NCI-H1436 treated with DMSO at 0.1 percent for 48 hours (cell line): ENCODE measurements around the gene SRC.

Source experiments
- DNase-seq: peaks from one replicate; lab custom pipeline; 2025; lab: John Stamatoyannopoulos, UW

Gene SRC

GRCh38 chr20:37383229-37383989 lies 37.5 kb downstream of the SRC start:
- no peak for DNase-seq

- DNase-seq: no peak
These were observed 38.8 kb downstream of the SRC start for GRCh38 chr20:37384683-37385174.

GRCh38 chr20:37385176-37385575 lies 39.2 kb downstream of the SRC start:
- no peak for DNase-seq

DNA sequence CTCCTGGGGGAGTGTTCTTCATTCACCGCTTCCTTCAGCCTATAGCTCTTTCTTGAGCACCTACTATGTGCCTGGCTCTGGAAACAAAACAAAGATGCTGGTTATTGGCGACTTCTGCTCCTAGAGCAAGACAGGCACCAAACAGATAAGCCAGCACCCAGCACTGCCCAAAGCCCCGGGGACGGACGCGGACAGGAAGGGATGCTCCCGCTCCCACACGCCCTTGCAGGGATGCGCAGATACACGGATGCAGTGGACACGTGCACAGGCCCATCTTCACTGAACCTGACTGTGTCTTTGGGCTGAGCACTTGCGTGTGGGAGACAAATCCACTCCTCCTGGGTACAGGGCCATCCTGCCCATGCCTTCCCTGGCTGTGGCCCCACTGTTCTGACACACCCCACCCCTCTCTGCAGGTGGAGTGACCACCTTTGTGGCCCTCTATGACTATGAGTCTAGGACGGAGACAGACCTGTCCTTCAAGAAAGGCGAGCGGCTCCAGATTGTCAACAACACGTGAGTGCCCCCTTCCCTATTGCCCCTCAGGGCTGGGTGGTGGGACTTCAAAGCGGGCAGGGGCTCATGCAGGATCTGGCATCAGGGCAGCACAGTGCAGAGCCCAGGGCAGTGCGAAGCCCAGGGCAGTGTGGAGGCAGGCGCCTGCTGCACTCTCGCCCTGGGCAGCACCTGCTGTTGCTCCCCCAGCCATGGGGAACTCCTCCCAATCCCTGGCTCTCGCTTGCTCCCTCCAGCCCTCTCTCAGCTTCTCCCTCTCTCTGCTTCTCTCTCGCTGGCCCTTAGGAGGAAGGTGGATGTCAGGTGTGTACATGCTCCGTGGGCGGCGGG lies 39.9 kb downstream of the SRC start:
- no peak for DNase-seq

GRCh38 chr20:37386505-37387251 lies 40.7 kb downstream of the SRC start:
- no peak for DNase-seq

DNA sequence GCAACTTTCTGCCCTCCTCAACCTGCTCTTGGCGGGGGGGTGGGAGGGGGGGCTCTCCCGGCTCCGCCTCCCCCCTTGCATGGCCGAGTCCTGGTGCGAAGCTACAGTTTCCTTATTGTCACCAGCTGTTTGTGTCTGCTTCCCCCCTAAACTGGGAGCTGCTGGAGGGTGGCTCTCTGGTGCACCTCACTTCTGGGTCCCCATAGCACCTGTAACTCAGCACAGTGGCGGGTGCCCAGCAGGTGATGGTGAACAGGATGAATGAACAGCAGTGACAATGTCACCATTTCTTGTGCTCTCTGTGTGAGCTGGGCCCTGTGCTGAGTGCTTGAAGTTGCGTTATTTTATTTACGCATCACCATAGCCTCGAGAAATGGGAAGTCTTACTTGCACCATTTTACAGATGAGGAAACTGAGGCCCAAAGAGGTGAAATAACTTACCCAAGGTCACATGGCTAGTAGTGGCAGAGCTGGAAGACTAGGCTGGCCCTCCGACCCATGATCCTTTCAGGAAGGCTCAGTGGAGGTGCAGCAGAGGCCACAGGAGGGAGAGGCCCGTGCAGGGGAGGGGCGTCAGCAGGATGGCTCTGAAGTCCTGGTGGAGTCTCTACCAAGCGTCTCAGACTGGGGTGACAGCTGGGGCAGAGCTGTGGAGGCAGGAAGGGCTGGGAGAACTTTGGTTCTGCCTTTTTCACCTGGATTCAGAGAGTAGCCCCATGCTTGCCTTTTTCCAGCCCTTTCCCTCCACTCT lies 41.8 kb downstream of the SRC start:
- DNase-seq: no peak

GRCh38 chr20:37388831-37389230 lies 42.9 kb downstream of the SRC start:
- DNase-seq: no peak

DNA sequence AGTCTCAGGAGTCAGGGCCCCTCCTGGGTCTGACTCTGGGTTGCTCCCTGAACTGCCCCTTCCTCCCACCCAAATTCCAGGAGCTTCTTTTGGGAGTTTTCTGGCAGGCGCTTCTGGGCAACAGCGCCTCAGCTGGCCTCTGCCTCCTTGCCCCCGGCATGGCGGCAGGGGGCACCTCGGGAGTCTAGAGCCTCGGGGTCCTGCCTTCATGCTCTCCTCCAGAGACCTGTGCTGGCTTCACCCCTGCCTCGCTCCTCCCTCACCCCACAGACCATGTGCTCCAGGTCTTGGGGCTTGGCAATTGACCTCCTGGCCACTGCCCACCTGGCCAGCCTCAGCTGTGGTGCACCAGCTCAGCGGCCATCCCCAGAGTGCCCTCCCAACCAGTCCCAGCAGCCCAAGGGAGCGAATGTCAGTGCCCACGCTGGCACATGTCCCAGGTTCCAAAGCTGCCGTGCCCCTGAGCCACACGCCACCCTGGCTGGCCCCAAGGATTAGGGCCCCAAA lies 43.4 kb downstream of the SRC start:
- no peak for DNase-seq

DNA sequence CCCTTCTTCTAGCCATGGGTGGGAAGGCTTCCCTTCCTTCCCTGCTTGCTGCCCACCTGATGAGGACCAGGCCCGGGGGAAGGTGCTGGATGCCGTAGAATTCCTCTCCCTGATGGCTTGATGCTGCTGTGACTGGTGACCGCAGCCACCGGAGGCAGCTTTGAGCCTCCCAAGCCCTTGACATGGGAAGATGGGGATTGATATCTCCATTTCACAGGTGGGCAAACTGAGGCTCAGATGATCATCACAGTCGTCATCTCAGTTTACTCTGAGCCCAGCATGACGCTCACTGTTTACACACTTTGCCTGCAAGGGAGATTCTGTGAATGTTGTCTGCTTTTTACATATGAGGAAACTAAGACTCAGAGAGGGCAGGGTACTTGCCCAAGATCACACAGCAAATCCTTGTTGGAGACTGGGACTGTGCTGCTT lies 43.9 kb downstream of the SRC start:
- DNase-seq: no peak

DNA sequence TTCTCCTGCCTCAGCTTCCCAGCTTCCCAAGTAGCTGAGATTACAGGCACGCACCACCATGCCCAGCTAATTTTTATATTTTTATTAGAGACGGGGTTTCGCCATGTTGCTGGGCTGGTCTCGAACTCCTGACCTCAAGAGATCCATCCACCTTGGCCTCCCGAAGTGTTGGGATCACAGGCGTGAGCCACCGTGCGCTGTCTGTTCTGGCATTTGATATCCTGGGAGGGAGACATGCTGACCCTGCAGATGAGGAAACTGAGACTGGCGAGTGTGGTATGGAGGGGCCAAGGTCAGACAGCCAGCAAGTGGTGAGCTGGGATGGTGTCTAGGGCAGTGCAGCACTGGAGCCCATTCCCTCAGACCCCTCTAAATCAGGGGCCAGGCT lies 44.6 kb downstream of the SRC start:
- DNase-seq: no peak

- no peak for DNase-seq
These were observed 45.1 kb downstream of the SRC start for GRCh38 chr20:37390891-37391525.

GRCh38 chr20:37392441-37393195 lies 46.7 kb downstream of the SRC start:
- DNase-seq: no peak

DNA sequence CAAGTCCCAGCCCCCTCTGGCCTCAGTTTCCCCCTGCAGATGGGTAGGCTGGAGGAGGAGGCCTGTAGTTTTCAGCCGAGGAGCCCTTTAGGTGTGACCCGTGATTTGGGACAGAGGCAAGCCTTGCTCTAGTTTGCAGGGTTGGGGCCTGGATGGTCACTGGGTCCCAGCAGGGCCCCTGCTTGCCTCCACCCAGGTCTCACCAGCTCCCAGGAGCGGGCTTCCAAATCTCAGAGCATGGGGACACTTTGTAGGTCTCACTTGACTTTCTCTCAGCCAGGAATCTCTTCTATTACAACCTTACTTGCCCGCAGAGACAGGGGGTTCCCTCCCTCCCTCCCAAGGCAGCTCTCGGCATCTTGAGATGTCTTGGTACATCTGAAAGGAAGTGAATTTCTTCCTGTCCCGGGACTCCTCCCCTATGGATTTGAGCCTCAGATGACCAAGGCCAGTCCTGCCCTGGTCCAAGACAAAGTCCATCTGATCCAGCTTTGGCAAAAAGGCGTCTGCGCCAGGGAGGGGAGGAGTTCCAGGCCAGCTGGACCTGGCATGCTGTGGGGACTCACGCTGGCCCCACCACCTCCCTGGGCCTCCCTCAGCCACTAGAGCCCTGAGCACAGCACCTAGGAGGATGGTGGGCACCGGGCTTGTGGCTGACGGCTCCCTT lies 47.4 kb downstream of the SRC start:
- no peak for DNase-seq

- no peak for DNase-seq
These were observed 48.1 kb downstream of the SRC start for GRCh38 chr20:37393863-37394542.

GRCh38 chr20:37394543-37395409 lies 48.8 kb downstream of the SRC start:
- no peak for DNase-seq

GRCh38 chr20:37395410-37395797 lies 49.5 kb downstream of the SRC start:
- DNase-seq: no peak

- no peak for DNase-seq
These were observed 50.0 kb downstream of the SRC start for GRCh38 chr20:37395921-37396415.
